ENCODE data around the gene PTGDR. TPM values are rescaled to one million over a fixed set of nuclear protein-coding genes. Genes with fewer than 3 reads are reported as not detected.

PTGDR gene
- total and polyA plus RNA-seq, 2 of the 8 experiments (the other 6 are each of a cell fraction or from before 2014, with no cell fraction given) = 0.22 to 0.83 TPM

DNA sequence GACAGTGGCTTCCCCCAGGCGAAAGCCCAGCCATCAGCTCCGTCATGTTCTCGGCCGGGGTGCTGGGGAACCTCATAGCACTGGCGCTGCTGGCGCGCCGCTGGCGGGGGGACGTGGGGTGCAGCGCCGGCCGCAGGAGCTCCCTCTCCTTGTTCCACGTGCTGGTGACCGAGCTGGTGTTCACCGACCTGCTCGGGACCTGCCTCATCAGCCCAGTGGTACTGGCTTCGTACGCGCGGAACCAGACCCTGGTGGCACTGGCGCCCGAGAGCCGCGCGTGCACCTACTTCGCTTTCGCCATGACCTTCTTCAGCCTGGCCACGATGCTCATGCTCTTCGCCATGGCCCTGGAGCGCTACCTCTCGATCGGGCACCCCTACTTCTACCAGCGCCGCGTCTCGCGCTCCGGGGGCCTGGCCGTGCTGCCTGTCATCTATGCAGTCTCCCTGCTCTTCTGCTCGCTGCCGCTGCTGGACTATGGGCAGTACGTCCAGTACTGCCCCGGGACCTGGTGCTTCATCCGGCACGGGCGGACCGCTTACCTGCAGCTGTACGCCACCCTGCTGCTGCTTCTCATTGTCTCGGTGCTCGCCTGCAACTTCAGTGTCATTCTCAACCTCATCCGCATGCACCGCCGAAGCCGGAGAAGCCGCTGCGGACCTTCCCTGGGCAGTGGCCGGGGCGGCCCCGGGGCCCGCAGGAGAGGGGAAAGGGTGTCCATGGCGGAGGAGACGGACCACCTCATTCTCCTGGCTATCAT is 47.3 kb downstream of the PTGDR start (continued):
- TF ChIP-seq KDM1A (IDR thresholded peaks at IDR 0.05; ENCODE audit: borderline replicate concordance, low read length) (no peak), POLR2AphosphoS5 (IDR thresholded peaks at IDR 0.05; ENCODE audit: low read depth, low read length) (no peak), EP300 (IDR thresholded peaks at IDR 0.05; ENCODE audit: borderline replicate concordance in 1 of 2, low read depth in 2 of 2, low read length in 2 of 2) (no peak), TCF12 (IDR thresholded peaks at IDR 0.05; ENCODE audit: low read depth, low read length) (no peak), BACH1 (IDR thresholded peaks at IDR 0.05; ENCODE audit: low read length) (no peak), RBBP5 (IDR thresholded peaks at IDR 0.05; ENCODE audit: borderline replicate concordance, low read depth, low read length) (no peak), SP1 (IDR thresholded peaks at IDR 0.05; ENCODE audit: low read depth, low read length) (no peak), GTF2F1 (IDR thresholded peaks at IDR 0.05; ENCODE audit: borderline replicate concordance, low read depth, low read length) (no peak), KDM5A (IDR thresholded peaks at IDR 0.05; ENCODE audit: low read length) (no peak), RFX5 (IDR thresholded peaks at IDR 0.05; ENCODE audit: borderline replicate concordance, low read depth, low read length) (no peak), HDAC2 (IDR thresholded peaks at IDR 0.05; ENCODE audit: borderline replicate concordance in 1 of 2, low read depth in 2 of 2, low read length in 2 of 2) (no peak; a peak in 1 of 4 replicates), RNF2 (IDR thresholded peaks at IDR 0.05; ENCODE audit: borderline replicate concordance, low read depth, low read length, missing control alignments, poor library complexity, severe bottlenecking) (peak; percentile 32), JUND (IDR thresholded peaks at IDR 0.05; ENCODE audit: low read length) (no peak), HDAC6 (IDR thresholded peaks at IDR 0.05; ENCODE audit: low read depth, low read length) (no peak), CBX5 (IDR thresholded peaks at IDR 0.05; ENCODE audit: low read depth, low read length) (no peak), CTCF (IDR thresholded peaks at IDR 0.05; ENCODE audit: control extremely low read depth in 1 of 3, insufficient read depth in 1 of 3, low read depth in 1 of 3, low read length in 3 of 3) (no peak), SIX5 (IDR thresholded peaks at IDR 0.05; ENCODE audit: low read depth, low read length) (no peak), E2F6 (IDR thresholded peaks at IDR 0.05) (peak; percentile 83)

All from H1 (cell line).